OCI-LY1 (cell line): ENCODE results near the gene GRK1.

Experiments used
- EZH2 ChIP-seq: fragments of 200-600 bp; sonication (generic), shearing (Covaris generic); IDR thresholded peaks from 2 replicates; pipeline ENCODE4 v1.8.0; 2017; ENCODE audit warnings: borderline replicate concordance, mixed run types, mild to moderate bottlenecking, antibody characterized with exemption, low read length, moderate library complexity, mixed read lengths
- TF ChIP-seq, protein P1 (sequence below): fragments of 200-600 bp; sonication (generic), shearing (Covaris generic); IDR thresholded peaks from 2 replicates; pipeline ENCODE4 v1.5.1; 2017; ENCODE audit warnings: mild to moderate bottlenecking, antibody characterized with exemption, low read length, moderate library complexity, mixed read lengths

DNA sequence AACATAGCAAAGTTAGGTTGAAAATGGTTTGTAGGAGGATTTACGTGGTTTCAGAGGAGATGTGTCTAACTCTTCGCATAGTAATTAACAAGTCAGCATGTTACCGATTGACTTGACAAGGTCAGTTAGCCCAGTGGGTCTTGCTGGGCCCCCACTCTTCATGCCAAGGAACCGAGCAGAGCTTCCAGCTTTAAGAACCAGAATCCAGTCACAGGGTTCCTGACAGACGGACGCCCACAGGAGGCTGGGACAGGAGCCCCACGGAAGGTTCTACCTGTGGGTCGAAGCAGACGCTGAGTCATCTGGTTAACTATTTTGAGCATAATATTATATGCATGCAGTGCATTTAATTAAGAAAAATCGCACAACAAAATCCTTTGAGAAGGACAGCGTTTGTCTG lies 95.5 kb downstream of the GRK1 start:
- TF ChIP-seq, protein P1, sequence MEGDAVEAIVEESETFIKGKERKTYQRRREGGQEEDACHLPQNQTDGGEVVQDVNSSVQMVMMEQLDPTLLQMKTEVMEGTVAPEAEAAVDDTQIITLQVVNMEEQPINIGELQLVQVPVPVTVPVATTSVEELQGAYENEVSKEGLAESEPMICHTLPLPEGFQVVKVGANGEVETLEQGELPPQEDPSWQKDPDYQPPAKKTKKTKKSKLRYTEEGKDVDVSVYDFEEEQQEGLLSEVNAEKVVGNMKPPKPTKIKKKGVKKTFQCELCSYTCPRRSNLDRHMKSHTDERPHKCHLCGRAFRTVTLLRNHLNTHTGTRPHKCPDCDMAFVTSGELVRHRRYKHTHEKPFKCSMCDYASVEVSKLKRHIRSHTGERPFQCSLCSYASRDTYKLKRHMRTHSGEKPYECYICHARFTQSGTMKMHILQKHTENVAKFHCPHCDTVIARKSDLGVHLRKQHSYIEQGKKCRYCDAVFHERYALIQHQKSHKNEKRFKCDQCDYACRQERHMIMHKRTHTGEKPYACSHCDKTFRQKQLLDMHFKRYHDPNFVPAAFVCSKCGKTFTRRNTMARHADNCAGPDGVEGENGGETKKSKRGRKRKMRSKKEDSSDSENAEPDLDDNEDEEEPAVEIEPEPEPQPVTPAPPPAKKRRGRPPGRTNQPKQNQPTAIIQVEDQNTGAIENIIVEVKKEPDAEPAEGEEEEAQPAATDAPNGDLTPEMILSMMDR = no peak
- TF ChIP-seq EZH2 = no peak
